GM23338 (cell line): Measurements from ENCODE around the gene SEC11A. TPM values are rescaled to one million over a fixed set of nuclear protein-coding genes. Genes with fewer than 3 reads are reported as not detected.
"Not testable (repeated sequence)": the region's sequence is repeated elsewhere in the genome, so short reads cannot be mapped to it uniquely, and the experiment has no call there.

Source experiments
- ATAC-seq: fragments of 200-7000 bp; cut with Tn5 transposase; 3 replicates; pipeline ENCODE4 v1.9.1; 2020
- DNase-seq: peaks from one replicate; pipeline ENCODE4 v3.0.0-alpha.2; 2015; ENCODE audit warnings: low spot score
- H2AFZ ChIP-seq: fragments of 200-600 bp; sonication (generic); 2 replicates; pipeline ENCODE4 v1.8.0; 2016; ENCODE audit warnings: antibody characterized with exemption, mild to moderate bottlenecking, moderate library complexity
- H3F3A ChIP-seq: fragments of 200-600 bp; sonication (generic); replicated peaks from 2 replicates; pipeline ENCODE4 v1.8.0; 2017; ENCODE audit warnings: antibody characterized with exemption, mixed run types, low read depth
- H3K27ac ChIP-seq: fragments of 200-600 bp; sonication (generic); 2 replicates; pipeline ENCODE4 v1.6.1; 2016; ENCODE audit warnings: low read depth
- H3K27me3 ChIP-seq: fragments of 200-600 bp; sonication (generic); 2 replicates; pipeline ENCODE4 v1.8.0; 2016; ENCODE audit warnings: mild to moderate bottlenecking, mixed run types, moderate library complexity; ENCODE audit not compliant: insufficient read depth
- H3K36me3 ChIP-seq: fragments of 200-600 bp; sonication (generic); 2 replicates; pipeline ENCODE4 v1.8.0; 2016; ENCODE audit warnings: mild to moderate bottlenecking; ENCODE audit not compliant: insufficient read depth
- H3K4me1 ChIP-seq: fragments of 200-600 bp; sonication (generic); 2 replicates; pipeline ENCODE4 v1.8.0; 2016; ENCODE audit warnings: mild to moderate bottlenecking, moderate library complexity; ENCODE audit not compliant: insufficient read depth
- H3K4me2 ChIP-seq: fragments of 200-600 bp; sonication (generic); 2 replicates; pipeline ENCODE4 v1.7.1; 2017; ENCODE audit warnings: mixed run types
- H3K4me3 ChIP-seq: fragments of 200-600 bp; sonication (generic); 2 replicates; pipeline ENCODE4 v1.6.1; 2016; ENCODE audit warnings: mixed run types
- H3K79me2 ChIP-seq: fragments of 200-600 bp; sonication (generic); replicated peaks from 2 replicates; pipeline ENCODE4 v1.8.0; 2017; ENCODE audit warnings: mild to moderate bottlenecking; ENCODE audit not compliant: insufficient read depth
- H3K9me2 ChIP-seq: fragments of 200-600 bp; sonication (generic); 2 replicates; pipeline ENCODE4 v1.8.0; 2017; ENCODE audit not compliant: insufficient read depth
- H4K20me1 ChIP-seq: fragments of 200-600 bp; sonication (generic); replicated peaks from 2 replicates; pipeline ENCODE4 v1.8.0; 2017; ENCODE audit warnings: mild to moderate bottlenecking; ENCODE audit not compliant: insufficient read depth
- H3K27ac Mint-ChIP-seq: 2 replicates; pipeline ENCODE4 v1.8.0; 2020; ENCODE audit warnings: inconsistent platforms, mild to moderate bottlenecking, moderate library complexity, mixed read lengths
- H3K27me3 Mint-ChIP-seq: 3 replicates; pipeline ENCODE4 v1.8.0; 2022; ENCODE audit warnings: low read depth, mild to moderate bottlenecking, moderate library complexity, mixed read lengths, inconsistent platforms; ENCODE audit not compliant: insufficient read depth, poor library complexity
- H3K36me3 Mint-ChIP-seq: 3 replicates; pipeline ENCODE4 v1.8.0; 2021; ENCODE audit warnings: low read depth, mild to moderate bottlenecking, inconsistent platforms, moderate library complexity, mixed read lengths
- H3K4me1 Mint-ChIP-seq: 3 replicates; pipeline ENCODE4 v1.8.0; 2020; ENCODE audit warnings: mild to moderate bottlenecking, inconsistent platforms, mixed read lengths
- H3K4me3 Mint-ChIP-seq: 3 replicates; pipeline ENCODE4 v1.8.0; 2021; ENCODE audit warnings: moderate library complexity, mild to moderate bottlenecking, inconsistent platforms, mixed read lengths
- H3K9me3 Mint-ChIP-seq: 3 replicates; pipeline ENCODE4 v1.8.0; 2020; ENCODE audit warnings: moderate library complexity, mild to moderate bottlenecking, inconsistent platforms, mixed read lengths
- CREB1 ChIP-seq: fragments of 250-450 bp; sonication (Bioruptor Pico); IDR thresholded peaks from 2 replicates; pipeline ENCODE4 v1.5.0; 2020; ENCODE audit warnings: low read depth, mild to moderate bottlenecking, moderate library complexity
- ETS1 ChIP-seq: IDR thresholded peaks from 2 replicates; pipeline ENCODE4 v1.6.1; 2016; ENCODE audit warnings: antibody characterized with exemption
- EZH2 ChIP-seq: fragments of 200-600 bp; sonication (generic); IDR thresholded peaks from one replicate; pipeline ENCODE4 v1.8.0; 2017; ENCODE audit warnings: antibody characterized with exemption, mild to moderate bottlenecking, low read depth; ENCODE audit not compliant: unreplicated experiment
- EZH2phosphoT487 ChIP-seq: fragments of 200-600 bp; sonication (generic); IDR thresholded peaks from one replicate; pipeline ENCODE4 v1.8.1; 2018; ENCODE audit warnings: antibody characterized with exemption; ENCODE audit not compliant: unreplicated experiment
- JUNB ChIP-seq: IDR thresholded peaks from one replicate; pipeline ENCODE4 v1.6.1; 2016; ENCODE audit warnings: antibody characterized with exemption; ENCODE audit not compliant: unreplicated experiment
- NANOG ChIP-seq: IDR thresholded peaks from 2 replicates; pipeline ENCODE4 v1.6.1; 2016; ENCODE audit warnings: antibody characterized with exemption, borderline replicate concordance
- POLR2AphosphoS5 ChIP-seq: IDR thresholded peaks from 2 replicates; pipeline ENCODE4 v1.6.1; 2016; ENCODE audit warnings: antibody characterized with exemption, low read depth
- STAT1 ChIP-seq: IDR thresholded peaks from one replicate; pipeline ENCODE4 v1.6.1; 2016; ENCODE audit warnings: antibody characterized with exemption; ENCODE audit not compliant: unreplicated experiment
- ZNF114 ChIP-seq: fragments of 250-450 bp; sonication (Bioruptor Pico); IDR thresholded peaks from 2 replicates; pipeline ENCODE4 v1.5.0; 2020; ENCODE audit warnings: mild to moderate bottlenecking, moderate library complexity
- ZNF331 ChIP-seq: fragments of 250-450 bp; sonication (Bioruptor Pico); IDR thresholded peaks from 2 replicates; pipeline ENCODE4 v1.5.0; 2020; ENCODE audit warnings: low read depth, mild to moderate bottlenecking, moderate library complexity
- ZNF462 ChIP-seq: fragments of 250-450 bp; sonication (Bioruptor Pico); IDR thresholded peaks from 2 replicates; pipeline ENCODE4 v1.5.0; 2020; ENCODE audit warnings: mild to moderate bottlenecking, moderate library complexity
- polyA plus RNA-seq: library from polyadenylated mRNA; unstranded; fragments of >200 nt; fragmentation: Nextera tagmentation; extraction: Ambion mirVana; gene quantifications from 2 replicates; pipeline ENCODE4 v1.2.1, GENCODE V29; 2016
- total RNA-seq: library from RNA; depleted of rRNA; stranded (reverse); fragments of >200 nt; shearing (Covaris generic); gene quantifications from 2 replicates; pipeline ENCODE4 v1.2.3, GENCODE V29; 2014

SEC11A gene
- total and polyA plus RNA-seq, 2 experiments from 2014 or later: 191 to 257 TPM

- Histone ChIP-seq H3F3A (0 out of 2 replicates have a peak, but pooled peaks cover 2% of the 10 kb centered on the region), H4K20me1 (peaks cover 27% of the 10 kb centered on the region), H3K27me3 (no peaks in the 10 kb centered on the region), H3K9me2 (no peaks in the 10 kb centered on the region), H3K79me2 (peaks cover 57% of the 10 kb centered on the region), H3K27ac (no peak overlapping the region), H3K4me1 (no peaks in the 10 kb centered on the region), H3K4me2 (no peak overlapping the region), H3K4me3 (no peak overlapping the region), H3K36me3 (peaks cover 18% of the 10 kb centered on the region), H2AFZ (no peak overlapping the region)
- H3K4me3 Mint-ChIP-seq: no peak overlapping the region
- peaks cover 58% of the 10 kb centered on the region for H3K36me3 Mint-ChIP-seq
- ATAC-seq (no peak), DNase-seq (no peak)
- H3K4me1 Mint-ChIP-seq: no peaks in the 10 kb centered on the region
- peaks cover 3% of the 10 kb centered on the region; the same call in 1 of the 3 replicates for H3K9me3 Mint-ChIP-seq
- TF ChIP-seq EZH2 (no peak), JUNB (no peak), STAT1 (no peak), CREB1 (no peak), ZNF114 (CRISPR knock-in tag) (no peak), NANOG (no peak), EZH2phosphoT487 (no peak), POLR2AphosphoS5 (no peak), ETS1 (no peak)
- peaks cover 4% of the 10 kb centered on the region for H3K27me3 Mint-ChIP-seq
- no peak overlapping the region for H3K27ac Mint-ChIP-seq
Measured at GRCh38 chr15:84689858-84690257, 26.1 kb downstream of the SEC11A start.

GRCh38 chr15:84686446-84686845, 29.5 kb downstream of the SEC11A start:
- H3K36me3 ChIP-seq: peaks cover 24% of the 10 kb centered on the region
- H3K9me3 Mint-ChIP-seq, DNase-seq, ATAC-seq, H3K27me3 Mint-ChIP-seq, H3K9me2 ChIP-seq, H3F3A ChIP-seq, H3K27me3 ChIP-seq, H3K4me3 ChIP-seq, H3K4me3 Mint-ChIP-seq, H3K4me1 Mint-ChIP-seq, H3K4me1 ChIP-seq, H3K4me2 ChIP-seq, H3K27ac Mint-ChIP-seq, H2AFZ ChIP-seq: not testable (repeated sequence)
- H3K36me3 Mint-ChIP-seq: peaks cover 77% of the 10 kb centered on the region
- H3K27ac ChIP-seq: 0 out of 2 replicates have a peak overlapping the region, but pooled peaks have one; percentile 14
- H4K20me1 ChIP-seq: peaks cover 15% of the 10 kb centered on the region; the same call in 1 of the 2 replicates
- H3K79me2 ChIP-seq: peaks cover 23% of the 10 kb centered on the region

GRCh38 chr15:84685304-84685703, 30.6 kb downstream of the SEC11A start:
- no peak overlapping the region for H3K27ac ChIP-seq
- ATAC-seq (no peak), DNase-seq (no peak)
- no peaks in the 10 kb centered on the region for H3K27me3 ChIP-seq
- no peak overlapping the region for H2AFZ ChIP-seq
- H4K20me1 ChIP-seq: peaks cover 13% of the 10 kb centered on the region; the same call in 1 of the 2 replicates
- no peak overlapping the region for H3K27ac Mint-ChIP-seq
- H3K4me1 ChIP-seq: no peaks in the 10 kb centered on the region
- H3K27me3 Mint-ChIP-seq: peaks cover 6% of the 10 kb centered on the region
- H3K4me1 Mint-ChIP-seq: no peaks in the 10 kb centered on the region
- H3K4me3 ChIP-seq: no peak overlapping the region
- no peaks in the 10 kb centered on the region for H3K9me2 ChIP-seq
- H3K4me3 Mint-ChIP-seq: no peak overlapping the region
- peaks cover 24% of the 10 kb centered on the region for H3K36me3 ChIP-seq
- H3K4me2 ChIP-seq: no peak overlapping the region
- H3F3A ChIP-seq: no peaks in the 10 kb centered on the region
- peaks cover 76% of the 10 kb centered on the region for H3K36me3 Mint-ChIP-seq
- H3K79me2 ChIP-seq: peaks cover 14% of the 10 kb centered on the region
- peaks cover 3% of the 10 kb centered on the region; the same call in 1 of the 3 replicates for H3K9me3 Mint-ChIP-seq
- TF ChIP-seq STAT1: no peak
- TF ChIP-seq POLR2AphosphoS5: no peak
- no peak for TF ChIP-seq ZNF331 (CRISPR knock-in tag)
- TF ChIP-seq NANOG: no peak
- TF ChIP-seq ZNF462 (CRISPR knock-in tag): no peak
- TF ChIP-seq EZH2phosphoT487: no peak
- TF ChIP-seq JUNB: no peak
